Effector memory CD4-positive, alpha-beta T cell (primary cell): ENCODE results near the gene NSMF.

Experiments used
- DNase-seq, 3 donors: peaks; one replicate each; pipeline ENCODE4 v3.0.0-alpha.2; 2020
- H3K27ac ChIP-seq: 2 replicates; pipeline ENCODE4 v1.7.0; 2013; ENCODE audit warnings: mild to moderate bottlenecking, low read length, moderate library complexity; ENCODE audit not compliant: insufficient read depth, poor library complexity, severe bottlenecking
- H3K27me3 ChIP-seq: replicated peaks from 2 replicates; pipeline ENCODE4 v1.7.0; 2013; ENCODE audit warnings: mild to moderate bottlenecking, low read length; ENCODE audit not compliant: insufficient read depth, control insufficient read depth, poor library complexity, severe bottlenecking
- H3K36me3 ChIP-seq: 2 replicates; pipeline ENCODE4 v1.7.0; 2013; ENCODE audit warnings: mild to moderate bottlenecking, low read length, moderate library complexity; ENCODE audit not compliant: control insufficient read depth, insufficient read depth
- H3K4me1 ChIP-seq: 2 replicates; pipeline ENCODE4 v1.7.0; 2013; ENCODE audit warnings: low read length, mild to moderate bottlenecking; ENCODE audit not compliant: control insufficient read depth, insufficient read depth, poor library complexity, severe bottlenecking
- H3K4me3 ChIP-seq: 2 replicates; pipeline ENCODE4 v1.7.0; 2013; ENCODE audit warnings: low read length, low read depth, mild to moderate bottlenecking; ENCODE audit not compliant: insufficient read depth, poor library complexity, severe bottlenecking
- H3K9me3 ChIP-seq: 2 replicates; pipeline ENCODE4 v1.7.0; 2013; ENCODE audit warnings: mild to moderate bottlenecking, low read length, moderate library complexity; ENCODE audit not compliant: control insufficient read depth

NSMF gene

DNA sequence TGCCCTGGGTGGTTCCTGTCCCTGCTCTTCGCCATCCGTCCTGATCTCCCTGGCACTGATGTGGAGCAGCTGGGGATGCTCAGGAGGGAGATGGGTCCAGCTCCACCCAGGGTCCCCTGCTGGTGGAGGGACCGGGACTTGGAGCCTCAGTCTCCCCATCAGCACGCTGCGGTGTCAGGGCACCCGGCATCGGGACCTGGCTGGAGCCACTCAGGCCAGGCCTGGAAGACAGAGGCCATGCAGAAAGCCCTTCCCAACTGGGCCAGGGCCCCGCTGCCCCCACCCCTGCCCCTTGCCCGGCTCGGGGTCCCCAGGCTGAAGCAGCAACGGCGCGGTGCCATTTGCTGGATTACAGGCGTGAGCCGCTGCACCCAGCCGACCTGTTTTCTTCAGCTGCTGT lies 40.3 kb upstream of the NSMF start:
- Histone ChIP-seq H3K4me1 (no peaks in the 10 kb centered on the region), H3K4me3 (no peak overlapping the region), H3K9me3 (no peaks in the 10 kb centered on the region), H3K27me3 (no peaks in the 10 kb centered on the region), H3K27ac (no peak overlapping the region), H3K36me3 (no peaks in the 10 kb centered on the region)
- DNase-seq = no peak

DNA sequence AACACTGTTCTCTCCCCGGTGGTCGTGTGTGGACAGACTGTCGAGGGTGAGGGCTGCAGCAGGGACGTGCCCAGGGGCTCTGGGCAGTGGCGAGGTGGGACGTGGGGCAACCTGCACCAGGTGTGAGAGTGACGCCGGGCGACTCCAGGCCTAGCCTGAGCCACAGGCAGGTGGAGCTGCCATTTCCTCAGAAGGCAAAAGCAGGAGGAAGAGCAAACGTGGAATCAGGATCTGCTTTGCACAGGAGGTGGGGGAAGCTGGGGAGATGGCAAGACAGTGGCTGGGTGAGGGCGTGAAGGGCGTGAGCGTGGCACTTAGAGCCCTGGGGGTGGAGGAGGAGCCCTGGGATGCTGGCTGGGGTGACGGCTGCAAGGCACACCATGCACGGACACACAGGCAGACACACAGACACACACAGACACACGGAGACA lies 39.6 kb upstream of the NSMF start:
- Histone ChIP-seq H3K27ac (no peak overlapping the region), H3K36me3 (no peaks in the 10 kb centered on the region), H3K4me3 (no peak overlapping the region), H3K27me3 (no peaks in the 10 kb centered on the region), H3K9me3 (no peaks in the 10 kb centered on the region), H3K4me1 (no peaks in the 10 kb centered on the region)
- no peak for DNase-seq

DNA sequence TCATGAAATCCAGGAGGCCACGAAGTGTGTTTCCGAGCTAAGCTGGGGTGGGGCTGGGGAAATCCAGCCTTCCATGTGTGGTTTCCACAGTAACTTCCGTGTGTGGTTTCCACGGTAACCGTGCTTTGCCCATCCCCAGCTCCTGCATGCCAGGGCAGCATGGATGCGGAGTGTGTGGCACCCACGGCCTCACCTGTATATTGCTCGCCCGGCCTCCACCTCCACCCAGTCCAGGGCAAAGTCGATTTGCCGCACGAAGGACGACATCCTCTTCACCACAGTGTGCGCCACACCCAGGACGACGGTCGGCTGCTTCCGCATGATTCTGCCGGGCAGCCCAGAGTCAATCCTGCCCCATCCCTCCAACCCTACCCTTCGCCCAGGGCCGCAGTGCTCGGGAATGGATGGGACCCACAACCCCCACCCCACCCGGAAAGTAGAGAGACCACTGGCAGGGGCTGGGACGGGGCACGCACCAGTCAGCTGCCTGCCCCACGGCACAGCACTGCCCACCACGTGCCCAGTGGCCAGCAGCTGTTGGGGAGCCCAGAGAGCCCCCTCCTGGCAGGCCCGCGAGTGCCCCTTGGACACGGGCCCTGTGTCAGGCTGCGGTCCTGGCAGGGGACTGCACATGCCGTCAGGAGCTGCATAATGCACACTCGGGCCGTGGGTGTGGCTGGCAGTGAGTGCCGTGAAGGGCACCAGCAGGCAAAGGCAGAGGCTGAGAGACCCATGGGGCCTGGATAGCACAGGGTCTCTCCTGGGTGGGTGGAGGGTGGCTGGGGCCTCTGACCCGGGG lies 39.0 kb upstream of the NSMF start:
- Histone ChIP-seq H3K4me1 (no peaks in the 10 kb centered on the region), H3K36me3 (no peaks in the 10 kb centered on the region)
- DNase-seq = no peak

DNA sequence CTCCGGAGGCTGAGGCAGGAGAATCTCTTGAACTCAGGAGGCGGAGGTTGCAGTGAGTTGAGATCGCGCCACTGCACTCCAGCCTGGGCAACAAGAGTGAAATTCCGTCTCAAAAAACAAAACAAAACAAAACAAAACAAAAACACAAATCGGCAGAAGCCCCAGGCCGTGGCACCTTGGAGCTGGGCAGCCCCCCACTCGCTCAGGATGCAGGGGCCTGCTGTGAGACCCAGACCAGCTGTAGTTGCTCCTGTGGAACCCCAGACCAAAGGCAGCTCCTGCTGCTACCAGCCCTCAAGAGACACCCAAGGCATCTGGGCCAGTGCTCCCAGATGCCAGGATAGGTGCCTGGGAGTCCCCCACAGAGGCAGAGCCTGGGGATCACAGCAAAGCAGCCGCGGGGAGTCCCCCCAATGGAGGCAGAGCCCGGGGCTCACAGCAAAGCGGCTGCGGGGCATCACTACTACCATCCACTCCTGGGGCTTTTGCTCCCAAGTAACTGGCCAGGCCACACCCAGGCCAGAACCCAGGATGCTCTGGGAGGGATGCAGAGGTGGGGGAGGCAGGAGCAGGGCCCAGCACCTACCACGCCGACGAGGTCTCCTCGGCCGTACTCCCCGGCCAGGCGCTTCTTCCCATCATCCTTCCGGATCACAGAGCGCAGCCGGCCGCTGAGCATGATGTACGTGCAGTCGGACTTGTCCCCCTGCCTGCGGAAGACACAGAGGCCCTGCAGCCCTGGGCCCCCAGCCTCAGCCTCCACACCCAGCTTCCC lies 37.7 kb upstream of the NSMF start:
- Histone ChIP-seq H3K9me3 (no peaks in the 10 kb centered on the region), H3K4me1 (no peaks in the 10 kb centered on the region), H3K36me3 (no peaks in the 10 kb centered on the region), H3K27ac (no peak overlapping the region), H3K4me3 (no peak overlapping the region), H3K27me3 (no peaks in the 10 kb centered on the region)
- DNase-seq = no peak

More for the DNA sequence above, 39.0 kb upstream of the NSMF start:
- Histone ChIP-seq H3K9me3 (no peaks in the 10 kb centered on the region), H3K27me3 (no peaks in the 10 kb centered on the region), H3K27ac (no peak overlapping the region), H3K4me3 (no peak overlapping the region)

DNA sequence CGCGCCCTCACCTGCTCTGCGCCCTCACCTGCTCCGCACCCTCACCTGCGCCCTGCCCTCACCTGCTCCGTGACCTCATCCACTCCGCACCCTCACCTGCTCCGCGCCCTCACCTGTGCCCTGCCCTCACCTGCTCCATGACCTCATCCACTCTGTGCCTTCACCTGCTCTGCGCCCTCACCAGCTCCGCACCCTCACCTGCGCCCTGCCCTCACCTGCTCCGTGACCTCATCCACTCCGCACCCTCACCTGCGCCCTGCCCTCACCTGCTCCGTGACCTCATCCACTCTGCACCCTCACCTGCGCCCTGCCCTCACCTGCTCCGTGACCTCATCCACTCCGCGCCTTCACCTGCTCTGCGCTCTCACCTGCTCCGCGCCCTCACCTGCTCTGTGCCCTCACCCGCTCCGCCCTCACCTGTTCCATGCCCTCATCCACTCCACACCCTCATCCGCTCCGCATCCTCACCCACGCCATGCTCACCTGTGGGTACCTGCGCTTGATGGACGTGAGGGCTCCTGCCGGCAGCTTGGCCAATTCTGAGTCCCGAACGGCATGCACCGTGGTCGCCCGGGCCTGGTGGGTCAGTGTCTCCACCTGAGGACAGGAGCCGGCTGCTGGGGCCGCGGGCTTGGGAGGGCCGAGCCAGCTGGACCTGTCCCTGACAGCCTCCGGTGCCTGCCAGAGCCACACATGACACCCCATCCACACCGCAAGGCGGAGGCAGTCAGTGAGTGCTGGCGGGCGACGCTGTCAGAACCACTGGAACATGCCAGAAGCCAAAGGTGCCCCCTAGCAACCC lies 35.6 kb upstream of the NSMF start:
- Histone ChIP-seq H3K9me3 (no peaks in the 10 kb centered on the region), H3K4me3 (no peak overlapping the region), H3K36me3 (no peaks in the 10 kb centered on the region), H3K27me3 (no peaks in the 10 kb centered on the region), H3K4me1 (no peaks in the 10 kb centered on the region), H3K27ac (no peak overlapping the region)
- no peak for DNase-seq

DNA sequence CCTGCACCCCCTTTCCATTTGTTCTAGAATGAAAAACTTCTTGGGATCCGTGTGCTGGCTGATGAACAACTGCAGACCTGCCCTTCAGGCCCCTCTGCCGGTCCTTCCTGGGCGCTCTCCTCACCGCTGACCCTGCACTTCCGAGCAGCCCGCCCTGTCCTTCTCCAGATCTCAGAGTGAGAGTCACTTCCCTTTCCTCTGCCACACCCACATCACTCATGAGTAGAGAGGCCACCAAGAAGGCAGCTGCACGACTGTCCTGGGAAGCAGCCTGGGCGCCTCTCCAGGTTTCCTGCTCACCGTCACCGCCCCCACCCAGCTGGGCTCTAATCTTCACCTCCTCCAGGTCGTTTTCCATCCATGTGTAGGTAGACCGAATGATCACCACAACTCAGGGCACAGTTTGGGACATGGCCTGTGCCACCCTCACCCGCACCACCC lies 35.0 kb upstream of the NSMF start:
- H3K9me3 ChIP-seq = no peaks in the 10 kb centered on the region
- no peak overlapping the region for H3K4me3 ChIP-seq
- no peaks in the 10 kb centered on the region for H3K27me3 ChIP-seq
- no peaks in the 10 kb centered on the region for H3K4me1 ChIP-seq
- no peak for DNase-seq
- no peak overlapping the region for H3K27ac ChIP-seq
- H3K36me3 ChIP-seq = no peaks in the 10 kb centered on the region

DNA sequence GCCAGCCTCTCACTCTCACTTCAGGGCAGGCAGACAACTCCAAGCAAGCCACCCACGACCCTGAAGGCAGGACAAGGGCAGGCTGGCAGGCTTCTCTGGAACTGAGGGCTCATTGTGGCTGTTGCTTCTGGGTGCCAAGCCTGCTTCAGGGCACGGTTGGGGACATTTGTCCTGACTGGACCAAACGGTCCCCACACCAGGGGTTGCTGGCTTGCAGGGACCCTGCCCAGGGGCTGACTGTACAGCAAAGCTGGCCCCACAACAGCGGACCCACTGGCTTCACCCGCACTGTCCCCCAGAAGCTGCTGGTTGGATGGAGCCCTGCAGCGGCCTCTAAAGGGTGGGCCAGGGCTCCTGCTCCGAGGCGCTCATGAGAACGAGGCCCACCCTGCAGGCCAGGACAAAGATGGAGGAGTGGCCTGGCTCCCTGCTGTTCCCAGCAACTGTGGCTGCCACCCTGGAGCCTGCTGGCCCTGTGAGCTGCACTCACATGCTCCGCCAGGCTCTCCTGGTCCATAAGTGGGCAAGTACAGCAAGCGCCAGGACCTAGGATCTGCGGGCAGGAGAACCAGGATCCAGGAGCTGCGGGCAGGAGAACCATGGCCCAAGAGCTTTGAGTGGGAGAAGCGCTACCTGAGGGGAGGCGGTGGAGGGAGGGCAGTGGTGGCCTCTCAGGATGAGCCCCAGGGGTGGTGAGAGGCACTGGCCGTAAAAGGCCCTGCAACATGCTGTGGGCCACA lies 34.4 kb upstream of the NSMF start:
- H3K27ac ChIP-seq = no peak overlapping the region
- H3K27me3 ChIP-seq = no peaks in the 10 kb centered on the region
- no peaks in the 10 kb centered on the region for H3K9me3 ChIP-seq
- H3K4me3 ChIP-seq = no peak overlapping the region
- H3K4me1 ChIP-seq = no peaks in the 10 kb centered on the region
- DNase-seq = no peak
- no peaks in the 10 kb centered on the region for H3K36me3 ChIP-seq

DNA sequence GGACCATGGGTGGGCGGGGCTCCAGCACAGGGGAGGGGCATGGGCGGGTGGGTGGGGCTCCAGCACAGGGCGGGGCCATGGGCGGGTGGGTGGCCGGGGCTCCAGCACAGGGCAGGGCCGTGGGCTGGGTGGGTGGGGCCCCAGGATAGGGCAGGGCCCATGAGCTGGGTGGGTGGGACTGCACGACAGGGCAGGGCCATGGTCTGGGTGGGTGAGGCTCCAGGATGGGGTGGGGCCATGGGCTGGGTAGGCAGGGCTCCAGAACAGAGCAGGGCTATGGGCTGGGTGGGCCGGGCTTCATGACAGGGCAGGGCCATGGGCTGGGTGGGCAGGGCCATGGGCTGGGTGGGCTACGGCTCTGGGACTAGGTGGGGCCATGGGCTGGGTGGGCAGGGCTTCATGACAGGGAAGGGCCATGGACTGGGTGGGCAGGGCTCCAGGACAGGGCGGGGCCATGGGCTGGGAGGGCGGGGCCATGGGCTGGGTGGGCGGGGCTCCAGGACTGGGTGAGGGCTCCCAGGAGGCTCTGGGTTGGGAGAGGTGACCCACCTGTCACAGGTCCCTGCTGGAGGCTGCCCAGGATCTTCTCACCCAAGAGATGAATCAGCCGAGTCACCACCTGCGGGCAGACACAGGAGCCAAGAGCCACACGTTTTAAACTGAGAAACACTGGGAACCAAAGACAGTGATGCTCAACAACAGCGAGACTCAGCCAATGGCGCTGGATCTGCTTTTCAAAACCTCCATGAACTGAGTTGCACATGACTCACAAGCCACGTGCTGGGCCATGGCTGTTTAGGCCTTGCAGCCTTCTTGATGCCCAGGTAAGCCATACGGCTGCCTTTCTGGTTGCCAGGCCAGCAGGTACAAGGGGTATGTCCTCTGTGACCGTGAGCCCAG lies 33.6 kb upstream of the NSMF start:
- Histone ChIP-seq H3K4me3 (no peak overlapping the region), H3K27me3 (no peaks in the 10 kb centered on the region), H3K36me3 (no peaks in the 10 kb centered on the region), H3K9me3 (no peaks in the 10 kb centered on the region), H3K4me1 (no peaks in the 10 kb centered on the region), H3K27ac (no peak overlapping the region)
- no peak for DNase-seq
